Right lobe of liver (tissue), 4 donors: Measurements from ENCODE around the gene SUSD2.
"Not testable (repeated sequence)": the region's sequence is repeated elsewhere in the genome, so short reads cannot be mapped to it uniquely, and the experiment has no call there.

ENCODE experiments used
- CTCF ChIP-seq, 4 donors: fragments of 200-600 bp in 3 of 4; fragments of 450-650 bp in 1 of 4; IDR thresholded peaks; one replicate each; pipeline versions ENCODE4 v1.5.1 to v1.8.0; 2016 to 2022; ENCODE audit warnings: antibody characterized with exemption in 4 of 4, mild to moderate bottlenecking in 2 of 4
- POLR2A ChIP-seq: fragments of 450-650 bp; IDR thresholded peaks from one replicate; pipeline ENCODE4 v1.6.1; 2017; ENCODE audit warnings: antibody characterized with exemption, mild to moderate bottlenecking
- donor health status: DM: no; HTN: no; CAD: no.
- donor health status: DM: no; HTN: no; CAD: no.
- donor health status: DM: no; HTN: yes; CAD: no.

- TF ChIP-seq CTCF (IDR thresholded peaks at IDR 0.05); POLR2A: not testable (repeated sequence)
These were observed 25.4 kb downstream of the SUSD2 start for GRCh38 chr22:24206460-24207263.
